ENCODE results near the gene TBC1D14. TPM values are rescaled to one million over a fixed set of nuclear protein-coding genes. Genes with fewer than 3 reads are reported as not detected.

Gene TBC1D14
- total and polyA plus RNA-seq, 3 donors from 2014 or later: 78.0 to 98.8 (median 87.6) TPM

DNA sequence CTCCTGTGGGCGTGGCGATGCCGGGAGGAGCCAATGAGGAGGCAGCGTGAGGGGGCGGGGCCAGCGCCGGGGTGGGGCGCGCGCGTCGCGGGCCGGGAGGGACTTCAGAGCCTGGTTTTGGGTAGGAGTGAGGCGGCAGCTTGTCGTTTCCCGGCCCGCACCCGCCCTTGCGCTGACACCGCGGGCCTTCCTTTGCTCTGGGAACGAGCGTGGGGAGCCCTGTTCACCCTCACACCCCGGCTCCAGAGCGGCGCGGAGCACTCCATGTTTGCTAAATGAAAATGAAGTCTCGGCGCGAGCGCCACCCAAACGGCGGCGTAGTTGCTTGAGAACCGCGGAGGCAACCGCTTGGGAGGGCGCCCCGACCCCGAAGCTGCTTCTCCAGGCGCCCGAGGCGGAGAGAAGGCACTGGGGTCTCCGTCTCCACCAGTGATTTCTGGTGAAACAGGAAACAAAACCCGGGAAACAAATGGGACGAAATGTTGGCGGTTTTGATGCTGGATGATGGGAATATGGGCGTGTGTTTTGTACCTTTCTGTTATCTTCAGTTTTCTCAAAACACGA, 158.7 kb downstream of the TBC1D14 start:
- no peak for DNase-seq
- Histone ChIP-seq H3K4me3 (peak overlapping the region; percentile 91 to 95), H3K9me3 (no peaks in the 10 kb centered on the region), H3K27ac (peak overlapping the region; percentile 69 to 86), H3K27me3 (no peaks in the 10 kb centered on the region), H3K4me1 (peaks cover 21% of the 10 kb centered on the region), H3K36me3 (ENCODE audit: low read depth, missing control alignments) (no peaks in the 10 kb centered on the region)
- WGBS, 2 donors: 0% methylated on average over 15 to 50 of the region's 50 CpGs
- no peak for TF ChIP-seq POLR2A (IDR thresholded peaks at IDR 0.05)
- TF ChIP-seq, protein P1, sequence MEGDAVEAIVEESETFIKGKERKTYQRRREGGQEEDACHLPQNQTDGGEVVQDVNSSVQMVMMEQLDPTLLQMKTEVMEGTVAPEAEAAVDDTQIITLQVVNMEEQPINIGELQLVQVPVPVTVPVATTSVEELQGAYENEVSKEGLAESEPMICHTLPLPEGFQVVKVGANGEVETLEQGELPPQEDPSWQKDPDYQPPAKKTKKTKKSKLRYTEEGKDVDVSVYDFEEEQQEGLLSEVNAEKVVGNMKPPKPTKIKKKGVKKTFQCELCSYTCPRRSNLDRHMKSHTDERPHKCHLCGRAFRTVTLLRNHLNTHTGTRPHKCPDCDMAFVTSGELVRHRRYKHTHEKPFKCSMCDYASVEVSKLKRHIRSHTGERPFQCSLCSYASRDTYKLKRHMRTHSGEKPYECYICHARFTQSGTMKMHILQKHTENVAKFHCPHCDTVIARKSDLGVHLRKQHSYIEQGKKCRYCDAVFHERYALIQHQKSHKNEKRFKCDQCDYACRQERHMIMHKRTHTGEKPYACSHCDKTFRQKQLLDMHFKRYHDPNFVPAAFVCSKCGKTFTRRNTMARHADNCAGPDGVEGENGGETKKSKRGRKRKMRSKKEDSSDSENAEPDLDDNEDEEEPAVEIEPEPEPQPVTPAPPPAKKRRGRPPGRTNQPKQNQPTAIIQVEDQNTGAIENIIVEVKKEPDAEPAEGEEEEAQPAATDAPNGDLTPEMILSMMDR (IDR thresholded peaks at IDR 0.05): no peak
- intact Hi-C loops (cut with DNase I; ENCODE audit: low total_unique reads): no loop called here

- WGBS, 2 donors: 8 to 9% methylated on average over 9 to 20 of the region's 20 CpGs
- no peak for DNase-seq
- intact Hi-C loops (cut with DNase I; ENCODE audit: low total_unique reads): no loop called here
Observed at GRCh38 chr4:7068883-7069282, 159.3 kb downstream of the TBC1D14 start.

DNA sequence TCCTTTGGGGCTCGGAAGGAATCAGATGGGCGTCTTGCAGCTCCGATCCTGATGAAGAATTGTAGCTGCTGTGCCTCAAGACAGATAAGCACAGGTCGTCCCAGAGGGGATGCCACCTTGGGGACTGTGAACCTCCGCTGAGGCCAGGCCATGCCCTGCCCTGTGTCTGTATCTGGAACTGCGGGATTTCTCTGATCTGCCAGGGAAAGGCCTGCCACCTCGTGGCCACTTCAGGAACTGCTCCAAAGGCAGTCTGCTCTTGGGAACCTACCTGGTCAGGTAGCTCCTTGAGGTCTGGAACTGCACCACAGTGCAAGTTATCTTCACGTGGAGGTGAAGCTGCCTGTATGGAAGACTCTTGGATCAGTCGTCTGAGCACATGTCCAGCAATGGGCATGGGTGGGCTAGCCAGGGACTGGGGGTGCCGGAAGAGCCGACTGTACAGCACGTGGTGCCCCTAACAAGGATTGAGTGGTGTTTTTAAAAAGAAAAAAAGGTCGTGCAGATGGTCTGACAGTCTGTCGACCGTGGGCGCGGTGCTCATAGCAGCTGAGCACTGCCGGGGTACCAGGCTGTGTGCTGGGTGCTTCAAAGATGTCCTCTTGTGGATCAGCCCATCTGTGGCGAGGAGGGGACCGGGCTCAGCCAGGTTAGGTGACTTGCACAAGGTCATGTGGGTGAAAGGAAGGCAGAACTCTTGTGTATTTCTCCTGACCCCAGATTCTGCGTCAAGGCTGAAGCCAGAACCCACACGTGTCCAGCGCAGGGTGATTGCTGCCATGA, 161.3 kb downstream of the TBC1D14 start:
- TF ChIP-seq, protein P1 (IDR thresholded peaks at IDR 0.05): peak; percentile 96 to 98 (median 98)
- TF ChIP-seq POLR2A (IDR thresholded peaks at IDR 0.05): no peak
- Histone ChIP-seq H3K27me3 (no peaks in the 10 kb centered on the region), H3K36me3 (ENCODE audit: low read depth, missing control alignments) (no peaks in the 10 kb centered on the region), H3K9me3 (no peaks in the 10 kb centered on the region), H3K4me3 (no peak overlapping the region), H3K4me1 (peaks cover 21% of the 10 kb centered on the region), H3K27ac (no peak overlapping the region)
- 37 to 46% methylated on average over 12 to 23 of the region's 23 CpGs for WGBS, 2 donors
- DNase-seq: peak; percentile 91
- intact Hi-C loops (cut with DNase I; ENCODE audit: low total_unique reads): no loop called here

More at GRCh38 chr4:7068883-7069282, 159.3 kb downstream of the TBC1D14 start:
- Histone ChIP-seq H3K27ac (peak overlapping the region in 1 of 2 donors; percentile 86), H3K9me3 (no peaks in the 10 kb centered on the region), H3K36me3 (ENCODE audit: low read depth, missing control alignments) (no peaks in the 10 kb centered on the region), H3K4me1 (peaks cover 21% of the 10 kb centered on the region), H3K27me3 (no peaks in the 10 kb centered on the region), H3K4me3 (peak overlapping the region; percentile 91 to 95)
- TF ChIP-seq POLR2A (IDR thresholded peaks at IDR 0.05): no peak

DNA sequence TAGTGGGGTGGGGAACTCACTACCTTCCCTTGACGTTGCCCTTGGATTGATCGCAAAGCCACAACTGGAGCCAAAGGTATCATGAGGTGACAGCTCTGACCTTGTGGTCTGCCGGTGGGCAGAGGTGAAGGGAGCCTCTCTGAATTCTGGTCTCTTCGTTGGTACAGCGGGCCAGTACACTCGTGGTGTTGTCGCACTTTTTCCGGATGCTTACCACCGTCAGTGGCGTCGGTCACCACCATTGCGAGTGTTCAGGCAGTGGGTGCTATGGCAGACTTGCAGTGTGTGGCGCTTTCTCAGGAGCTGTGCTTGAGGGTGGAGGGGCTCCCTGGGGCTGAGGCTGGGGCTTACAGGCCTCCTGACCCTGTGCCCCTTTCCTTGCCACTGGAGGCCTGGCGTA, 163.4 kb downstream of the TBC1D14 start:
- TF ChIP-seq, protein P1 (IDR thresholded peaks at IDR 0.05): no peak
- no peak for TF ChIP-seq POLR2A (IDR thresholded peaks at IDR 0.05)
- Histone ChIP-seq H3K4me3 (no peak overlapping the region), H3K4me1 (peaks cover 13% of the 10 kb centered on the region), H3K27me3 (no peaks in the 10 kb centered on the region), H3K9me3 (no peaks in the 10 kb centered on the region), H3K27ac (no peak overlapping the region), H3K36me3 (ENCODE audit: low read depth, missing control alignments) (no peaks in the 10 kb centered on the region)
- DNase-seq: no peak
- intact Hi-C loops (cut with DNase I; ENCODE audit: low total_unique reads): no loop called here
- WGBS, 2 donors: 86 to 96% methylated on average over 14 of the region's 14 CpGs

GRCh38 chr4:7073526-7074390, 164.1 kb downstream of the TBC1D14 start:
- 83 to 86% methylated on average over 15 to 17 of the region's 18 CpGs for WGBS, 2 donors
- Histone ChIP-seq H3K4me1 (peaks cover 12% of the 10 kb centered on the region), H3K4me3 (no peak overlapping the region), H3K36me3 (ENCODE audit: low read depth, missing control alignments) (no peaks in the 10 kb centered on the region), H3K9me3 (no peaks in the 10 kb centered on the region), H3K27me3 (no peaks in the 10 kb centered on the region), H3K27ac (no peak overlapping the region)
- no peak for TF ChIP-seq POLR2A (IDR thresholded peaks at IDR 0.05)
- TF ChIP-seq, protein P1 (IDR thresholded peaks at IDR 0.05): no peak
- intact Hi-C loops (cut with DNase I; ENCODE audit: low total_unique reads): no loop called here
- DNase-seq: peak; percentile 66

Measured in testis (tissue), 3 donors.